Panc1 (cell line): ENCODE measurements around the gene PRKCA. TPM values are rescaled to one million over a fixed set of nuclear protein-coding genes. Genes with fewer than 3 reads are reported as not detected.

Experiments
- ATAC-seq: fragments of 200-7000 bp; cut with Tn5 transposase; 2 replicates; pipeline ENCODE4 v1.9.1; 2020; ENCODE audit warnings: mild to moderate bottlenecking, moderate library complexity
- BruUV-seq: library from RNA; stranded (reverse); fragments of 400-500 nt; replicated peaks from 2 replicates; lab custom pipeline; 2021; lab: Mats Ljungman, UMichigan
- CTCF ChIA-PET: fragments of 300-600 bp; sonication (Branson Sonifier 250); formaldehyde crosslinking; loops from one replicate; lab custom pipeline; 2022; ENCODE audit warnings: antibody characterized with exemption; lab: Charles Lee
- POLR2A ChIA-PET: fragments of 300-600 bp; sonication (Branson Sonifier 250); formaldehyde crosslinking; loops from one replicate; lab custom pipeline; 2022; ENCODE audit warnings: antibody characterized with exemption; lab: Charles Lee
- DNase-seq: peaks from one replicate; pipeline ENCODE4 v3.0.0-alpha.2; 2010; ENCODE audit warnings: low read depth, low spot score
- H3K27ac ChIP-seq: 2 replicates; pipeline ENCODE4 v1.5.1; 2011; ENCODE audit warnings: mild to moderate bottlenecking, low read length, inconsistent platforms
- H3K27me3 ChIP-seq: fragments of 200-500 bp; sonication (Bioruptor generic); 2 replicates; pipeline ENCODE4 v1.6.0; 2014; ENCODE audit warnings: low read length, inconsistent platforms; ENCODE audit not compliant: control insufficient read depth, insufficient read depth
- H3K36me3 ChIP-seq: fragments of 200-500 bp; sonication (Bioruptor generic); 2 replicates; pipeline ENCODE4 v1.5.1; 2014; ENCODE audit warnings: inconsistent platforms, mild to moderate bottlenecking, low read length, moderate library complexity; ENCODE audit not compliant: control insufficient read depth, insufficient read depth
- H3K4me1 ChIP-seq: 2 replicates; pipeline ENCODE4 v1.5.1; 2011; ENCODE audit warnings: inconsistent platforms, mild to moderate bottlenecking, low read length, moderate library complexity; ENCODE audit not compliant: control insufficient read depth, insufficient read depth
- H3K4me3 ChIP-seq, 2 experiments: 2 replicates each; pipeline ENCODE4 v1.5.1; 2011 to 2012; ENCODE audit warnings: low read depth in 2 of 2, low read length in 2 of 2, mild to moderate bottlenecking in 2 of 2, inconsistent platforms in 1 of 2, moderate library complexity in 1 of 2
- H3K9me3 ChIP-seq: fragments of 200-500 bp; sonication (Bioruptor generic); 2 replicates; pipeline ENCODE4 v1.5.1; 2014; ENCODE audit warnings: low read depth, mild to moderate bottlenecking, inconsistent platforms, low read length, moderate library complexity; ENCODE audit not compliant: control insufficient read depth, insufficient read depth
- POLR2AphosphoS5 ChIP-seq: IDR thresholded peaks from 2 replicates; pipeline ENCODE4 v1.6.1; 2012; ENCODE audit warnings: mild to moderate bottlenecking, low read depth, low read length, moderate library complexity
- SIN3A ChIP-seq: IDR thresholded peaks from 2 replicates; pipeline ENCODE4 v1.6.1; 2012; ENCODE audit warnings: low read depth, mild to moderate bottlenecking, low read length, moderate library complexity, borderline replicate concordance; ENCODE audit not compliant: insufficient read depth
- TCF7L2 ChIP-seq: IDR thresholded peaks from 2 replicates; pipeline ENCODE4 v1.6.1; 2011; ENCODE audit warnings: mild to moderate bottlenecking, low read depth, low read length, inconsistent platforms
- in situ Hi-C: cut with HindIII; loops from 2 replicates; pipeline ENCODE4 v1.10.0; 2016; ENCODE audit warnings: low sequenced_read_pairs, low pct_unique_long_range_greater_than_20kb
- intact Hi-C: fragments of 100-400 bp; cut with micrococcal nuclease; formaldehyde crosslinking; loops from one replicate; pipeline ENCODE4 v1.10.0; 2022; ENCODE audit not compliant: unreplicated experiment
- total RNA-seq: library from RNA; stranded (reverse); gene quantifications from one replicate; pipeline ENCODE4 v1.2.1, GENCODE V29; 2021; ENCODE audit not compliant: unreplicated experiment
- TF ChIP-seq, protein P1 (sequence below): fragments of 450-650 bp; IDR thresholded peaks from 2 replicates; pipeline ENCODE4 v1.5.1; 2017; ENCODE audit warnings: mild to moderate bottlenecking
- TF ChIP-seq, protein P2 (sequence below), 2 experiments: IDR thresholded peaks; 2 replicates each; pipeline ENCODE4 v1.6.1; 2011 to 2012; ENCODE audit warnings: low read depth in 2 of 2, control low read depth in 1 of 2, low read length in 1 of 2, mild to moderate bottlenecking in 1 of 2, moderate library complexity in 1 of 2; ENCODE audit not compliant: insufficient read depth in 1 of 2

Gene PRKCA
- total RNA-seq, 1 experiment from 2014 or later: 53.0 TPM

GRCh38 chr17:66386498-66387351, 84.3 kb downstream of the PRKCA start:
- intact Hi-C loops (no loop called here), in situ Hi-C loops (no loop called here)
- Histone ChIP-seq H3K4me3 (no peak overlapping the region), H3K27me3 (no peaks in the 10 kb centered on the region), H3K36me3 (no peaks in the 10 kb centered on the region), H3K27ac (no peak overlapping the region), H3K9me3 (no peaks in the 10 kb centered on the region), H3K4me1 (peaks cover 2% of the 10 kb centered on the region)
- no TSS peak for BruUV-seq
- ATAC-seq (no peak), DNase-seq (no peak)
- ChIA-PET POLR2A (no interaction called here), CTCF (no interaction called here)
- TF ChIP-seq, protein P1, sequence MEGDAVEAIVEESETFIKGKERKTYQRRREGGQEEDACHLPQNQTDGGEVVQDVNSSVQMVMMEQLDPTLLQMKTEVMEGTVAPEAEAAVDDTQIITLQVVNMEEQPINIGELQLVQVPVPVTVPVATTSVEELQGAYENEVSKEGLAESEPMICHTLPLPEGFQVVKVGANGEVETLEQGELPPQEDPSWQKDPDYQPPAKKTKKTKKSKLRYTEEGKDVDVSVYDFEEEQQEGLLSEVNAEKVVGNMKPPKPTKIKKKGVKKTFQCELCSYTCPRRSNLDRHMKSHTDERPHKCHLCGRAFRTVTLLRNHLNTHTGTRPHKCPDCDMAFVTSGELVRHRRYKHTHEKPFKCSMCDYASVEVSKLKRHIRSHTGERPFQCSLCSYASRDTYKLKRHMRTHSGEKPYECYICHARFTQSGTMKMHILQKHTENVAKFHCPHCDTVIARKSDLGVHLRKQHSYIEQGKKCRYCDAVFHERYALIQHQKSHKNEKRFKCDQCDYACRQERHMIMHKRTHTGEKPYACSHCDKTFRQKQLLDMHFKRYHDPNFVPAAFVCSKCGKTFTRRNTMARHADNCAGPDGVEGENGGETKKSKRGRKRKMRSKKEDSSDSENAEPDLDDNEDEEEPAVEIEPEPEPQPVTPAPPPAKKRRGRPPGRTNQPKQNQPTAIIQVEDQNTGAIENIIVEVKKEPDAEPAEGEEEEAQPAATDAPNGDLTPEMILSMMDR: no peak
- TF ChIP-seq TCF7L2 (no peak), SIN3A (no peak), POLR2AphosphoS5 (no peak)
- TF ChIP-seq, protein P2, sequence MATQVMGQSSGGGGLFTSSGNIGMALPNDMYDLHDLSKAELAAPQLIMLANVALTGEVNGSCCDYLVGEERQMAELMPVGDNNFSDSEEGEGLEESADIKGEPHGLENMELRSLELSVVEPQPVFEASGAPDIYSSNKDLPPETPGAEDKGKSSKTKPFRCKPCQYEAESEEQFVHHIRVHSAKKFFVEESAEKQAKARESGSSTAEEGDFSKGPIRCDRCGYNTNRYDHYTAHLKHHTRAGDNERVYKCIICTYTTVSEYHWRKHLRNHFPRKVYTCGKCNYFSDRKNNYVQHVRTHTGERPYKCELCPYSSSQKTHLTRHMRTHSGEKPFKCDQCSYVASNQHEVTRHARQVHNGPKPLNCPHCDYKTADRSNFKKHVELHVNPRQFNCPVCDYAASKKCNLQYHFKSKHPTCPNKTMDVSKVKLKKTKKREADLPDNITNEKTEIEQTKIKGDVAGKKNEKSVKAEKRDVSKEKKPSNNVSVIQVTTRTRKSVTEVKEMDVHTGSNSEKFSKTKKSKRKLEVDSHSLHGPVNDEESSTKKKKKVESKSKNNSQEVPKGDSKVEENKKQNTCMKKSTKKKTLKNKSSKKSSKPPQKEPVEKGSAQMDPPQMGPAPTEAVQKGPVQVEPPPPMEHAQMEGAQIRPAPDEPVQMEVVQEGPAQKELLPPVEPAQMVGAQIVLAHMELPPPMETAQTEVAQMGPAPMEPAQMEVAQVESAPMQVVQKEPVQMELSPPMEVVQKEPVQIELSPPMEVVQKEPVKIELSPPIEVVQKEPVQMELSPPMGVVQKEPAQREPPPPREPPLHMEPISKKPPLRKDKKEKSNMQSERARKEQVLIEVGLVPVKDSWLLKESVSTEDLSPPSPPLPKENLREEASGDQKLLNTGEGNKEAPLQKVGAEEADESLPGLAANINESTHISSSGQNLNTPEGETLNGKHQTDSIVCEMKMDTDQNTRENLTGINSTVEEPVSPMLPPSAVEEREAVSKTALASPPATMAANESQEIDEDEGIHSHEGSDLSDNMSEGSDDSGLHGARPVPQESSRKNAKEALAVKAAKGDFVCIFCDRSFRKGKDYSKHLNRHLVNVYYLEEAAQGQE (IDR thresholded peaks at IDR 0.05; ENCODE audit: insufficient read depth in 1 of 2, low read depth in 2 of 2, low read length in 1 of 2): no peak

GRCh38 chr17:66387392-66387981, 85.1 kb downstream of the PRKCA start:
- TF ChIP-seq SIN3A (no peak), TCF7L2 (no peak), POLR2AphosphoS5 (no peak)
- TF ChIP-seq, protein P1: no peak
- TF ChIP-seq, protein P2 (IDR thresholded peaks at IDR 0.05; ENCODE audit: insufficient read depth in 1 of 2, low read depth in 2 of 2, low read length in 1 of 2): no peak
- Histone ChIP-seq H3K27ac (no peak overlapping the region), H3K4me3 (no peak overlapping the region), H3K4me1 (no peaks in the 10 kb centered on the region; the same call in 1 of the 2 replicates), H3K36me3 (no peaks in the 10 kb centered on the region), H3K27me3 (no peaks in the 10 kb centered on the region), H3K9me3 (no peaks in the 10 kb centered on the region)
- DNase-seq (no peak), ATAC-seq (no peak)
- POLR2A ChIA-PET: interaction anchor here (0.7 kb wide), 1 partner anchor 131 kb away, joined by 11 read pairs; no protein-coding TSS in a partner anchor
- CTCF ChIA-PET: no interaction called here
- in situ Hi-C loops (no loop called here), intact Hi-C loops (no loop called here)
- no TSS peak for BruUV-seq
